Calu3 (cell line): ENCODE data around the gene PCNT. TPM values are rescaled to one million over a fixed set of nuclear protein-coding genes. Genes with fewer than 3 reads are reported as not detected.
A peak's percentile ranks its signal among the peaks of the same experiment; 100 is the strongest.

Experiments used
- BruUV-seq: library from RNA; stranded (reverse); fragments of 400-500 nt; replicated peaks from 2 replicates; lab custom pipeline; 2021; lab: Mats Ljungman, UMichigan
- CTCF ChIA-PET: fragments of 300-600 bp; sonication (Branson Sonifier 250); formaldehyde crosslinking; loops from one replicate; lab custom pipeline; 2022; ENCODE audit warnings: antibody characterized with exemption; lab: Charles Lee
- DNase-seq: peaks from one replicate; pipeline ENCODE4 v3.0.0; 2022
- H3K27ac Mint-ChIP-seq: one replicate; pipeline ENCODE4 v1.8.0; 2022; ENCODE audit warnings: mixed read lengths; ENCODE audit not compliant: unreplicated experiment
- H3K27me3 Mint-ChIP-seq: one replicate; pipeline ENCODE4 v1.8.0; 2022; ENCODE audit warnings: mixed read lengths; ENCODE audit not compliant: unreplicated experiment
- H3K36me3 Mint-ChIP-seq: one replicate; pipeline ENCODE4 v1.8.0; 2022; ENCODE audit warnings: mild to moderate bottlenecking, moderate library complexity, mixed read lengths; ENCODE audit not compliant: insufficient read depth, unreplicated experiment
- H3K4me1 Mint-ChIP-seq: one replicate; pipeline ENCODE4 v1.8.0; 2022; ENCODE audit warnings: mild to moderate bottlenecking, low read depth, mixed read lengths; ENCODE audit not compliant: unreplicated experiment
- H3K4me3 Mint-ChIP-seq: one replicate; pipeline ENCODE4 v1.8.0; 2022; ENCODE audit warnings: mild to moderate bottlenecking, low read depth, moderate library complexity, mixed read lengths; ENCODE audit not compliant: unreplicated experiment
- H3K9me3 Mint-ChIP-seq: one replicate; pipeline ENCODE4 v1.8.0; 2022; ENCODE audit warnings: low read depth, mixed read lengths; ENCODE audit not compliant: unreplicated experiment
- CTCF ChIP-seq: fragments of 200-600 bp; IDR thresholded peaks from one replicate; pipeline ENCODE4 v1.8.0; 2022; ENCODE audit warnings: antibody characterized with exemption; ENCODE audit not compliant: unreplicated experiment
- intact Hi-C: fragments of 100-400 bp; cut with micrococcal nuclease; formaldehyde crosslinking; loops from one replicate; pipeline ENCODE4 v1.10.0; 2022; ENCODE audit not compliant: unreplicated experiment
- total RNA-seq: library from RNA; stranded (reverse); gene quantifications from 2 replicates; pipeline ENCODE4 v1.2.3, GENCODE V29; 2022

Gene PCNT
- total RNA-seq, 1 experiment from 2014 or later = 32.2 TPM

GRCh38 chr21:46428286-46428685 lies 104.3 kb downstream of the PCNT start:
- CTCF ChIA-PET = no interaction called here
- intact Hi-C loops = no loop called here
- Mint-ChIP-seq H3K27me3 (no peaks in the 10 kb centered on the region), H3K36me3 (peaks cover 18% of the 10 kb centered on the region), H3K4me3 (no peak overlapping the region), H3K27ac (no peak overlapping the region), H3K4me1 (no peaks in the 10 kb centered on the region), H3K9me3 (no peaks in the 10 kb centered on the region)
- no peak for DNase-seq
- no TSS peak for BruUV-seq
- TF ChIP-seq CTCF = no peak

- Mint-ChIP-seq H3K27ac (no peak overlapping the region), H3K27me3 (no peaks in the 10 kb centered on the region), H3K4me3 (no peak overlapping the region), H3K4me1 (no peaks in the 10 kb centered on the region), H3K36me3 (peaks cover 18% of the 10 kb centered on the region), H3K9me3 (no peaks in the 10 kb centered on the region)
- TF ChIP-seq CTCF = no peak
- DNase-seq = no peak
- CTCF ChIA-PET = no interaction called here
- BruUV-seq = no TSS peak
- intact Hi-C loops = no loop called here
Observed at GRCh38 chr21:46428987-46429710, 105.2 kb downstream of the PCNT start.

DNA sequence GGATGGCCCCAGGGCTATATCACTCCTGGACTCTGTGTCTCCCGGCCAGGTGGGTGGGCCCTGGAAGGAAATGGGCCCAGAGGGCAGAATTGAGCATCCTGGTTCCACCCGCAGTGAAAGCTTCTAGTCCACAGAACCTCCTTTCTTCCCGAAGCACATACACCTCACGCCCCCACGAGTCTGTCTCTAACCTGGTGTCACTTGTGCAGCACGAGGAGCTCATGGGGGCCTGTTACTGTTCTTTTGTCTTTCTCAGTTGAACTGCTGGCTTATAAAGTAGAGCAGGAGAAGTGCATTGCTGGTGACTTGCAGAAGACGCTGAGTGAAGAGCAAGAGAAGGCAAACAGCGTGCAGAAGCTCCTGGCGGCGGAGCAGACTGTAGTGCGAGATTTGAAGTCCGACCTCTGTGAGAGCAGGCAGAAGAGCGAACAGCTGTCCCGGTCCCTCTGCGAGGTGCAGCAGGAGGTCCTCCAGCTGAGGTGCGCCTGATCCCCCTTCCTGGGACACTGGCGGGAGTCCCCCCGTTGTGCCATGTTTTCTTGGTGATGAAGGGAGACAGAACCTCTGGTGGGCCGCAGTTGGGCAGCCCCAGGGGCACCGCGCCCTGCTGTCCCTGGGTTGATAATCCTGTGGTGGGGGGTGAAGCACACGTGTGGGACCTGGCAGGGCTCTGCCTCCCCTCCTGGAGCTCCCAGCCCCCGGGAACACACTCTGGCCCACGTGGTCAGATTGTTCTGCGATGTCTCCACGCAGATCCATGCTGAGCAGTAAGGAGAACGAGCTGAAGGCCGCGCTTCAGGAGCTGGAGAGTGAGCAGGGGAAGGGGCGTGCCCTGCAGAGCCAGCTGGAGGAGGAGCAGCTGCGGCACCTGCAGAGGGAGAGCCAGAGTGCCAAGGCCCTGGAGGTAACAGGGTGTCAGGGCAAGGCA lies 106.1 kb downstream of the PCNT start:
- TF ChIP-seq CTCF = no peak
- DNase-seq = no peak
- Mint-ChIP-seq H3K36me3 (peaks cover 22% of the 10 kb centered on the region), H3K4me1 (no peaks in the 10 kb centered on the region), H3K9me3 (no peaks in the 10 kb centered on the region), H3K27ac (no peak overlapping the region), H3K27me3 (no peaks in the 10 kb centered on the region), H3K4me3 (no peak overlapping the region)
- CTCF ChIA-PET = no interaction called here
- intact Hi-C loops = no loop called here
- no TSS peak for BruUV-seq

GRCh38 chr21:46431448-46431847 lies 107.5 kb downstream of the PCNT start:
- BruUV-seq = no TSS peak

More at GRCh38 chr21:46431448-46431847, 107.5 kb downstream of the PCNT start:
- no peak for DNase-seq
- Mint-ChIP-seq H3K9me3 (no peaks in the 10 kb centered on the region), H3K27ac (peak overlapping the region; percentile 36), H3K4me3 (no peak overlapping the region), H3K4me1 (no peaks in the 10 kb centered on the region), H3K27me3 (no peaks in the 10 kb centered on the region), H3K36me3 (peaks cover 19% of the 10 kb centered on the region)
- intact Hi-C loops = no loop called here
- CTCF ChIA-PET = no interaction called here
- no peak for TF ChIP-seq CTCF
